GM18868 (cell line): ENCODE measurements around the gene HRH3.

Experiments
- ATAC-seq: cut with Tn5 transposase; IDR thresholded peaks from one replicate; pipeline ENCODE4 v1.9.1; 2021; ENCODE audit warnings: mild to moderate bottlenecking, moderate library complexity; ENCODE audit not compliant: unreplicated experiment

Gene HRH3

GRCh38 chr20:62216636-62217566 lies 3.2 kb downstream of the HRH3 start:
- no peak for ATAC-seq

DNA sequence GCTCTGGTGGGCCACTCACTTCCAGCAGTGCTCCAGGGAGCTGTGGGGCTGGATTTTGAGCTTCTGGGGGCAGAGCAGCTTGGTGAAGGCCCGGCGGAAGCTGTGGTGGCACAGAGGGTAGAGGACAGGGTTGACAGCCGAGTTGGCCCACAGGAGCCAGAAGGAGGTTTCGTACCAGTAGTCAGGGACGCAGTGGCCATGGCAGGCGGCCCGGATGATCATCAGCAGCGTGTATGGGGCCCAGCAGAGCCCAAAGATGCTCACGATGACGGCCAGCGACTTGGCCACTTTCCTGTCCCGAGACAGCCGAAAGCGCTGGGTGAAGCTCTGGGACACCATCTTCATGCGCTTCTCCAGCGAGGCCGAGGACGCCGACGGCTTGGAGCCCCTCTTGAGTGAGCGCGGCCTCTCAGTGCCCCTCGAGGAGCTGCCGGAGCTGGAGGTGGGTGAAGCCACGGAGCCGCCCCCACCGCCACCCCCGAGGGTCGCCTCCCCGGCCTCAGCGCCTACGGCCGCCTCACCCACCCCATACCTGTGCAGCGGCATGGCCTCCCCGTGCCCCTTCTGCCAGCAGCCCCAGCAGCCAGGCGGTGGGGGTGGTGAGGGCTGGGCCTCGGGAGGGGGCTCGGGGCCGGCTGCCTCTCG lies 4.0 kb downstream of the HRH3 start:
- ATAC-seq, result no peak

DNA sequence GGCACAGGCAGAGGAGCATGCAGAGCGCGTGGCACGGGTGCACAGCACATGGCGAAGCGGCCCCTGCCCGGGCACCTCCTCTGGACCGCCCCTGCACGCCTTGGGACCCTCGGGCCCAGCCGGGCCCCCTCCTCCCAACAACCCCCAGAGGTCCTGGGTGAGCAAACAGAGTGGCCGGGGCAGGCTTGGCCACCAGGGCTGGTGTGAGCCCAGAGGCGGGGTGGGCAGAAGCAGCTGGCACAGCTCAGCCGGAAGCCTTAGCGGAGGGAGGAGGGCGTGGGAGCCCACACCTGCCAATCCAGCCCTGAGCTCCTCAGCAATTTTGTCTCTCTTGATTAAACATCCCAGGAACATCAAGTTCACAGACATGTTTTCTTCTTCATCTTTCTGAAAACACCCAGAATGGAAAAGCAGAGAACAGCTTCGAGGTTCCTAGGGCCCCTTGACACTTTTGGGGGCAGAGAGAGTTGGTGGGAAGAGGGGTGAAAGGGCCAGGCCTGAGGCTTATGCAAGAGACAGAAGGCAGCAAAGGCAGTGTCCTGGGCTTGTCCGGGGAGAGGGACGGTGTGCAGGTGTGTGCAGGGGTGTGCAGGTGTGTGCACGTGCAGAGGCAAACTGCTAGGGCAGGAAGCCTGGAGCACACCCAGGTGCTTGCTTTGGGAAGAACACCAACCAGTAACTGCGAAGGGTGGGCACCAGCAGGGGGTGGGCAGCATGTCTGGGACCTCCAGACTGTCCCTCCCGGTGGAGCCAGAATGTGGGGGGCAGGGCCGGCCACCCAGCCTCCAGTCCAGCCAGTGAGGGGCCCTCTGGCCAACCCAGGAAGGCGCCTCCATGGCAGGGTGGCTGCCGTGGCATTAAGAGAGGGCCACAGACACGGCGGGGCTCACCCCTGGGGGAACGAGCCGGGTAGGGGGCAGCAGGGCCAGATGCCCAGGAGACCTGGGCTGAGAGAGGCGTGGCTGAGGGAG lies 4.8 kb downstream of the HRH3 start:
- ATAC-seq, result no peak

DNA sequence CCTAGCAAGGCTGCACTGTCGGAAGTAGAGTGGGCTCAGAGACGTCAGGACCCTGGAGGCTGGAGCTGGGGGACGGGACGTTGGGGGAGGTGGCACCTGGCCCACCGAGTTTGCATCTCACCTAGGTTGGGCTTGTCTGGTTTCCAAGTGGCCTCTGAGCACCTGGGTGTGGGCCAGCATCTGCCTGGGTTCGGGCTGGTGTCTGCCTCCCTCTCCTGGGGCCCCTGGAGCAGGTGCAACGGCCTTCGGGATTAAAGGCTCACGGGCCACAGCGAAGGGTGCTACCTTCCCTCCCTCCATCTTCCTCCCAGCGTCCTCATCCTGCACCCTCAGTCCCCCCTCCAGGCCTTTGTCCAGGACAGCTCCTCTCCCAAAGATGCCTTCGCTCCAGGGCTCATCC lies 6.0 kb downstream of the HRH3 start:
- ATAC-seq, result no peak

- ATAC-seq, result no peak
Measured at GRCh38 chr20:62212299-62212698, 7.8 kb downstream of the HRH3 start.

GRCh38 chr20:62211769-62212288 lies 8.2 kb downstream of the HRH3 start:
- ATAC-seq, result no peak

DNA sequence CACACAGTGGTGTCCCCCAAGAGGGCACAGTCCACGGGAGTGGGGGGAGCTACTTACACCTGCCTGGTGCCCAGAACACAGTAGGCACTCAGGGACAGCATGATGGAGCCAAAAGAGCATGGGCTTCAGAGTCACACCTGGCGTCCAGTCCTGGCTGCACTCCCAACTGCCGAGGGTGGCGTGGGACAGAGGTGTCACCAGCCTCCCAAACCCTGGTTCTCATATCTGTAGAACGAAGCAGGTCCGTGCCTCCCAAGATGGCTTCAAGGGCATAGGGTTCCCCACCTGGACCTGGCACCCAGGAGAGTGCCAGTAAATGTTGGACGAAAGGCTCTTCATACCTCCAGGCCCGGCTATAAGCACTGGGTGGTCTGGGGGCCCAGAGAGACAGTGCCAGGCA lies 8.9 kb downstream of the HRH3 start:
- ATAC-seq, result no peak

GRCh38 chr20:62210496-62210855 lies 9.6 kb downstream of the HRH3 start:
- no peak for ATAC-seq

DNA sequence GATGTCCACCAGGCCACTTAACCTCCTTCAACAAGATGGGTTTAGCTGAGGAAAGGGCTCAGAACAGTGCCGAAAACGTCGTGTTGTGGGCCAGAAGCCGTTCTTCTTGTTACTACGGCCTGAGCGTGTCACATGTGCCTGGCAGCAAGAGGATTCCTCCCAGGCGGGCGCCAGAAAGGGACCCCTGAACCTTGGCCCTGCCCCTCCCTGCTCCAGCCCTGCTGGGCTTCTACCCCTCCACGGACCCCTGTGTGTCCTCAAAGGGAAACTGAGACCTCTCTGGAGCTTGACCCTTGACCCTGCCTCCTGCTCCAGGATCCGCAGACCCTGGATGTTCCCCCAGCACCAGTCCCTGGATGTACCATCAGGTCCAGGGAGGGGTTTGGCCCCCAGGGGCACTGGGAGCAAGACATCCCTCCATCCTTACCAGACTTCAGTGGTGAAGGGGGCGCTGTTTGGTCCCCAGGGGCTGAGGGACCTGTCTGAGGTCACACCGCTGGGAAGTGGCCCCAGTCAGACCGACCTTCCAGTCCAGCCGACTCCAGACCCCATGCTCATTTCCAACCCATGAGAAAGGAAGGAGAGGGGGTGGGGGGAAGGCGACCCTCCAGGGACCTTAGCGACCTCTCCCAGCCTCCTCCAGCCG lies 10.1 kb downstream of the HRH3 start:
- ATAC-seq, result no peak

- ATAC-seq, result no peak
Measured at GRCh38 chr20:62208795-62209755, 11.0 kb downstream of the HRH3 start.

GRCh38 chr20:62208061-62208794 lies 11.8 kb downstream of the HRH3 start:
- no peak for ATAC-seq

DNA sequence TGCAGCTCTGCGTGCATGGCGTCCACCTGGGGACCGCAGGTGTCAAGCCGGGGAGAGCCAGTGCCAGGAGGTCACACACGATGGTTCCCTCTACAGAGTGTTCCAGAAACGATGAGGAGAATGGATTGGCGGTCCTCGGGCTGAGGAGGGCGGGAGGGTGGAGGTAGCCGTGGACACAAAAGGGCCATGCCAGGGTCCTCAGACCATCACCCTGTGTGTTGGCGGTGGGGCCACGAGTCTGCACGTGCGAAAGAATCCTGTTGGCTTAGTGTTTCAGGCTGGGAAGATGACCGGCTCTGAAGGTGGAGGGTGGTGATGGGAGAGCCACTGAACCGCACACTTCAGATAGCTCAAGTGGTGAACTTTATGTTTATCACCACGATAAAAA lies 13.7 kb downstream of the HRH3 start:
- ATAC-seq, result no peak

- no peak for ATAC-seq
Measured at GRCh38 chr20:62205618-62206387, 14.3 kb downstream of the HRH3 start.

GRCh38 chr20:62203378-62204030 lies 16.6 kb downstream of the HRH3 start:
- ATAC-seq, result no peak

DNA sequence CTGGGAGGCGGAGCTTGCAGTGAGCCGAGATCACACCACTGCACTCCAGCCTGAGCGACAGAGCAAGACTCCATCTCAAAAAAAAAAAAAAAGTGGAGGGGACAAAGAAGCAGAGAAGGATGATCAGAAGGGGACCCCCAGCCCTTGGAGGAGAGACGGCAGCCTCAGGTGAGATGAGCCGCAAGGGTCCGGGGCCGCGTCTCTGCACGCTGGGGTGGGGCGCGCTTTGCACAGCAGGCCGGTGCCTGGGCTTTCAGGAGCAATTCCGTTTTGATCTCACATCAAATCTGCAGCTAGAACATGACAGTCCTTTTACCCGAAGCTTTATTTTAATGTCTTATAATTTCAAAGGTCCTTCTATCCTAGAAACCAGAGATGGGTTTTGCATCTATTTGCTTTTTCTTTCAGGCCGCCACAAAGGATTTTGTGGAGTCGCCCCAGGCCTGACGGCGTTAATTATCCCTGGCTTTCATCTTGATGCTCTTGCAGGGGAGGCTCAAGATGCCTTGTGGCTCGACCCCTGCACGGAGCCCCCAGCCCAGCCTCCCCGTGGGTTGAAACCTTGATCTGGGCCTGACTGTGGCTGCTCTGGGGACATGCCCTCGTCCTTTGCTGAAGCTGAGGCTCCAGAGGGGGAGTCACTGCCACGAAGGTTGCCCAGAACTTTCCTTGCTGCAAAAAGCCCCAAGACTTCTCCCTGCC lies 17.3 kb downstream of the HRH3 start:
- ATAC-seq, result no peak

DNA sequence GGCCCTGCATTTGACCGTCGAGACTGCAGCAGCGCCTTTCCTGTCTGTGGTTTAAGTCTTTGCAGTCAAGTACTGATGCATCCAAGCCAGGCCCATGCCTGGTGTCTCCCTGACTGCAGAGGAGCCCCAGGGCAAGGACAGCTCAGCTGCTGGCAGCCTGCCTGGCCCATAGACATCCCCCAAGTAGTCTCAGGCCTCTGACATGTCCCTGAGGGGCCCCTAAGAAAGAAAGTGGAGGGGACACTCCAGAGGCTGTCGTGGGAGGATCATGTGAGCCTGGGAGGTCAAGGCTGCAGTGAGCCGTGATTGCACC lies 18.0 kb downstream of the HRH3 start:
- ATAC-seq, result no peak
